ENCODE measurements around the gene TSPAN14.
"Not testable (repeated sequence)": the region's sequence is repeated elsewhere in the genome, so short reads cannot be mapped to it uniquely, and the experiment has no call there.

The TSPAN14 gene, protein sequence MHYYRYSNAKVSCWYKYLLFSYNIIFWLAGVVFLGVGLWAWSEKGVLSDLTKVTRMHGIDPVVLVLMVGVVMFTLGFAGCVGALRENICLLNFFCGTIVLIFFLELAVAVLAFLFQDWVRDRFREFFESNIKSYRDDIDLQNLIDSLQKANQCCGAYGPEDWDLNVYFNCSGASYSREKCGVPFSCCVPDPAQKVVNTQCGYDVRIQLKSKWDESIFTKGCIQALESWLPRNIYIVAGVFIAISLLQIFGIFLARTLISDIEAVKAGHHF

DNA sequence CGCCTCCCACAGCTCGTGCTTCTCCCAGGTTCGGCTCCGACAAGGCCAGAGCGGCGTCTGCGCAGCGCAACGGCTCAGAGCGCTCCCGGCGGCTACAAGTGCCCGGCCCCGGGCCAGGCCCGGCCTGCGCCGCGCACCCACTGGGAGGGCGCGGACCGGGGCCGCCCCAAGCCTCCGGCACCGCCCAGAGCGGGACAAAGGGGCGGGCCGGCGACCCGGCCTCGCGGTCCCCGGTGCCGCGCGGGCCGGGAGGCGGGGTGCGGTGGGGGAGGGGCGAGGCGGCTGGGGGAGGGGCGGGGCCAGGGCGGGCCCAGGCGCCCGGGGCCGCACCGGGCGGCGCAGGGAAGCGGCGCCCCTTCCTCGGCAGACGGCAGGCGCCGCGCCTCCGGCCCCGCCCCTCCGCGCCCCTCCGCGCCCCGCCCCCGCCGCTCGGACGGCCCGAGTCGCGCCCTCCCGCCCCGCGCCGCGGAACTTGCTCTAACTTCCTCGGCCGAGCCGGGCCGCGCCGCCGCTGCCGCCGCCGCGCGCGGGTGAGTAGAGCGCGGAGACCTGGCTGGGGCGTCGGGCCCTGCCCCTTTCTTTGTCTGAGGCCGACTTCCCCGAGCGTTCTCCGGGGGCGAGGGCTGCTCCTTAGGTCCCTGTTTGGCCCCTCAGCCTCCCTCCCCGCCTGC is at the start of gene TSPAN14:
Gene TSPAN14 (plus strand): TSS at position 469 of the 671 bp plus-strand sequence. CDS start 34,924 bp downstream, outside the sequence.
- peak; percentile 72 to 77 (median 75) for DNase-seq

- DNase-seq, result no peak
Measured at GRCh38 chr10:80405035-80405434, 49.1 kb upstream of the TSPAN14 start.

GRCh38 chr10:80405626-80406025 is 48.5 kb upstream of the TSPAN14 start:
- peak in 1 of 3 experiments; percentile 17 for DNase-seq

DNA sequence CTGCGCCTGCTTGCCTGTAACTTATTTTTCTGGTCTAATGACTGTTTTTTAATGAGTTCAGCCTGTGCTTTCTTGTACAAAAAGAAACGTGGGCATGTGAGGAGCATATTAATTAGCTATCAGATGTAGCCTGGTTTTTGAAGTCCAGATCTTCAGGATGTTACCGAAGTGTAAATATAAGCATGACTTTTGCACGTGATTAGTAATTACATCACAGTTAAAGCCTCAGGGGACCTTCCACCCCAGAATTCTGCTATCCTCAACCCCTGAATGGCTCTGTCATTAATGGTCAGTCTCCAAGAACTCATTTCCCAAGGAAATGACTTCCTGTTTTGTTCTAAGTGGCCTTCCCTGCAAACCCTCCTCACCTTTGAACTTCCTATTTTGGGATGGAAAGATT is 47.9 kb upstream of the TSPAN14 start:
- no peak for DNase-seq

DNA sequence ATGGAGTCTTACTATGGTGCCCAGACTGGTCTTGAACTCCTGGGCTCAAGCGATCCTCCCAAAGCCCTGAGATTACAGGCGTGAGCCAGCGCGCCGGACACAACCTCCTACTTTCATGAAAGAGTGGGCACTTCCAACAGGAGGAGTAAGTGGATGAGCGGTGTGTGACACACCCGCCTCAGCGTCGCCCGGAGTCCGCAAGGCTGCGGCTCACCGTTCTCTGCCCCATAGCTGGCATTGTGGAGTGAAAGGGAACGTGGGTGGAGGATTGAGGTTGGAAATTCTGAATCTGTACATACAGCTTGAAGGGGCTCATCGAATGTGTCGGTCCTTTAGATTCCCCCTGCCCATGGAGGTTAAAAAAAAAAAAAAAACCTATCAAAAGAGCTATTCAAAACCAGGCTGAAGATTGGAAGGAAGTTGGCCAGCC is 46.3 kb upstream of the TSPAN14 start:
- DNase-seq, result peak; percentile 26 to 85 (median 63)

DNA sequence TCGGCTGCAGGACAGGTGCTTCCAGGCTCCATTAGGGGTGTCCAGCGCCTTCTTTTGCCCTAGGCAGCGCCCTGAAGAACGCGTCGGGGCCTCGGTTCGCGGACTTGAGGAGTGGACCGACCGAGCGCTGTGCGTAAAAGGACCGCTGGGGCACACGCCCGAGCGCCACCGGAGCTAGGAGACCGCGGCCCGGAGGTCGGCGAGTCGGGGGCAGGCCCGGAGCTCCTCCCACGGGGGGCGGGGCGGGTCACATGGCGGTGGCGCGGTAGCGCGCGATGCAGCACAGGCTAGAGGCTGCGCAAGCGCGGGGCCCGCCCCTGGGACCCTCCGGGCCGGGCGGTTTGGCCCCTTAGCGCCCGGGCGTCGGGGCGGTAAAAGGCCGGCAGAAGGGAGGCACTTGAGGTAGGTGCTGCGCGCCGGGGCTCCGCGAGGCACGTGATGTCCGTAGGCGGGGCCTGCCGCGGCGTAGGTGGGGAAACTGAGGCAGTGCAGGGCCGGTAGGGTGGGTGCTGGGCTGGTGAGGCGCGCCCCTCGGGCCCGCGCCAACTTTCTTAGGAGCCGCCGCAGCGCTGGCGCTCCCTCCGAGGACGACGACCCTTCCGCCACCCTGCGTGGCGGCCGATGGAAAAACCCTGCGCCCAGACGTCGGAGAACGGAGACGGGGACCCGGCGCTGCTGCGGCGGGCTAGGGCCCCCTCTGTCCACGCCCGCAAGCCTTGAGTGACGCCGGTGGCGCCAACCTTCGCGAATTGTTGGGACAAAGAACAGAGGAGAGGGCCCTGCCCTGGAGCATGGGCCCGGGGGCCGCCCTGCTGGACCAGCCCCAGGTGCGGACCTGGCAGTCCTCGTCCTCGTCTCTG is 45.6 kb upstream of the TSPAN14 start, which contains the start of gene PRXL2A:
Gene PRXL2A (plus strand): TSS at position 310 of the 860 bp plus-strand sequence. CDS start 11,917 bp downstream, outside the sequence.
- peak; percentile 69 to 88 (median 81) for DNase-seq

DNA sequence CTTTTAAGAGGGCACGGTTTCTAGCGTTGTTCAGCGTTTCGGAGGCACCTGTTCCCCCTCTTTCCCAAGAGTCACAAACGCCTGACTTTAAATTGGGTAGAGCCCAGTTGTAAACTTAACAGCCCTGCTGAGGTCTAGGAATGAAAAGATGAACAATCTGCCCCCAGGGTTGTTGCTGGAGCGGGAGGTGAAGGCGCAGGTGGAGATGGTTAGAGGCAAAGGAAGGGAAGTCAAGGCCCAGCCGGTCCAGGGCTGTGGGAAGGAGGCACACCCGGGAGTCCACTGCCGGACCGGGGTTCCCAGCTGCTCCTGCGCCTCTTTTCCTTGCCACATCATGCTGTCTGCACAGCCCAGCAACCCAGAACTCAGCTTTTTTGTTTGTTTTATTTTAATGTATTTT is 45.0 kb upstream of the TSPAN14 start:
- peak in 2 of 3 experiments; percentile 27 to 53 for DNase-seq

GRCh38 chr10:80410122-80410521 is 44.0 kb upstream of the TSPAN14 start:
- no peak for DNase-seq

DNA sequence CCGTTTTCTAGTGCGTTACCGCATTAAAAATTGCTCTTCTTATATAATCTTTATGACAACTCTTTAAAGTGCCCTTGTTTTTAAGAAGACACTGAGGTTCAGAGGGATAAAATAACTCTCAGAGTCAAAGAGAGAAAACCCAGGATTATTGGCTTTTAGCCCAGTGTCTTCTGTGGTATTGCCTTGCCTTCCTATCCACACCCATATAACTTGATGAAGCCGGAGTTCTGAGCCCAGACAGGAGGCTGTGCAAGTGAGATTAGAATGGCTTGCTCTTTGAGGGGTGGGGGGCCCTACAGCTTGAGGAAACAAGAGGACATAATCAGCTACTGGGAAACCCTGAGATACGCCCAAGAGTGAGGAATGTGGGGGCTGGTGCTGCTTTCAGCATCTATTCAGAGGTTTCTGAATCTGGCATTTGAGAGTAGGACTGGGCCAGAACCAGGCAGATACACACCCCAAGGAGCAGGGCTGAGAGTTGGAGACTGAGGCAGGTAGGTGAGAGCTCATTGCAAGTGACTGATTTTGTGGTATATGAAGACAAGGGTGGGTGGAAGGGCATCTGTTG is 43.4 kb upstream of the TSPAN14 start:
- no peak for DNase-seq

GRCh38 chr10:80411267-80411668 is 42.8 kb upstream of the TSPAN14 start:
- DNase-seq, result no peak

DNA sequence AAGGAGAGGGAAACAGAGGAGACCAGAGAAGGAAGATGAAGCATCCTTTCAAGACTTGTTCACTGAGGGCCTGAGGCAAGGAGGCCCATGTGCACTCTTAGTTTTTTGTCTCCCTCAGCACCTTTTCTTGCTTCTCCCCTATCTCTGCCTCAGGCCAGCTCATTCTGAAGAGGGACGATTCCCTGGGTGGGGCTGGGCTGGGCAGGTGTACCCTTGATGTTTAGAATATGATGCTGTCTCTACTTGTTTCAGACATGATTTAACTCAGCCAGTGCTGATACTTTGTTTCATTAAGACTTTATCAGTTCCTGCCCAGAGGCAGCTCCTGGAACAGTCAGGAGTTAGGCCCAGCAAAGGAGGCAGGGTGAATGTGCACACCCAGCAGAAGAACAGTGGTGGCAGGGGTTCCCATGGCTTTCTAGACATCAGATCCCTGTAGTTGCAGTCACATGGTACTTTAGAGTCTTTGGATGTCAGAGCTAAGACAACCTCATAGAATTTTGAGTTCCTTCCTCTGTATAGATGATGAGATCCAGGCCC is 42.4 kb upstream of the TSPAN14 start:
- no peak for DNase-seq

- no peak for DNase-seq
Measured at GRCh38 chr10:80412486-80412885, 41.6 kb upstream of the TSPAN14 start.

GRCh38 chr10:80413271-80413996 is 40.7 kb upstream of the TSPAN14 start:
- no peak for DNase-seq

- peak in 1 of 3 experiments; percentile 52 for DNase-seq
Measured at GRCh38 chr10:80414142-80414895, 39.8 kb upstream of the TSPAN14 start.

GRCh38 chr10:80415734-80416478 is 38.2 kb upstream of the TSPAN14 start:
- DNase-seq, result no peak

GRCh38 chr10:80416479-80417098 is 37.5 kb upstream of the TSPAN14 start:
- DNase-seq, result no peak

GRCh38 chr10:80417256-80417655 is 36.9 kb upstream of the TSPAN14 start:
- not testable (repeated sequence) for DNase-seq

DNA sequence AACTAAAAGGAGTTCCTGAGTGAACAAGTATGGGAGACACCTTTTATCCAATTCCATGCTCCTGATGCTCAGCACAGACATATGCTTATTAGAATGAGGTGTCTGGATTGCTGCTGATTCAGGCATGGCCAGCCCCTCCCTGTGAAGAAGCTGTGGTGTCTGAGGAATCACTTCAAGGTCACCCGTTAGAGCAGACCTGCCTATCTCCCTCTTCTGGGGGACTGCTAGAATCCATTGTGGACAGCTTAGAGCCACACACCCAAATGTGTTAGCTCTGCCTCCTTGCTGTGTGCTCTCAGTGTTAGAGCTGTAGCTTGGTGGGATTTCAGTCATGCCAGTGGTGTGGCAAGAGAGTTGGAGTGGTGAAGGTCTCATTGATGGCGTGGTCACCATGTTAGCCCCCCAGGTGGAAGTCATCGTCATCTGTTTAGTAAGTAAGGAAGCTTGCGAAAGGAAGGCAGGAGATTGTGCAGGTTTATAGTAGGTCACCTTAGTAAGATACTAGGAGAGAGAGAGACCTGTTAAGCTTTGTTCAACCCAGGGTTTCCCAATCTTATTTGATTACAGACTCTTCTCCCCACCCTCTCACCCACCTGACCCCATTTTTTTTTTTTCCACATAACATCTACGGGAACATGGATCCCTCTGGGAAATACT is 32.9 kb upstream of the TSPAN14 start:
- DNase-seq, result no peak

All from NCI-H1417 (cell line).